ENCODE measurements around the gene TTLL8.

The TTLL8 gene

GRCh38 chr22:50040717-50041116 lies 17.4 kb downstream of the TTLL8 start:
- DNase-seq: no peak

- DNase-seq: no peak
Observed at GRCh38 chr22:50039669-50040443, 18.2 kb downstream of the TTLL8 start.

GRCh38 chr22:50035976-50036724 lies 21.9 kb downstream of the TTLL8 start:
- DNase-seq: no peak

GRCh38 chr22:50035131-50035881 lies 22.8 kb downstream of the TTLL8 start:
- no peak for DNase-seq

GRCh38 chr22:50034126-50035081 lies 23.7 kb downstream of the TTLL8 start:
- no peak for DNase-seq

GRCh38 chr22:50032941-50033601 lies 25.0 kb downstream of the TTLL8 start:
- no peak for DNase-seq

- no peak for DNase-seq
Observed at GRCh38 chr22:50032109-50032871, 25.8 kb downstream of the TTLL8 start.

GRCh38 chr22:50031189-50032091 lies 26.7 kb downstream of the TTLL8 start:
- DNase-seq: no peak

- peak; percentile 24 for DNase-seq
Observed at GRCh38 chr22:50030297-50031188, 27.6 kb downstream of the TTLL8 start.

- DNase-seq: no peak
Observed at GRCh38 chr22:50027639-50028537, 30.2 kb downstream of the TTLL8 start.

GRCh38 chr22:50025993-50026392 lies 32.1 kb downstream of the TTLL8 start:
- DNase-seq: no peak

GRCh38 chr22:50022171-50022819 lies 35.8 kb downstream of the TTLL8 start:
- no peak for DNase-seq

GRCh38 chr22:50020606-50021005 lies 37.5 kb downstream of the TTLL8 start:
- DNase-seq: no peak

- DNase-seq: no peak
Observed at GRCh38 chr22:50019316-50019715, 38.8 kb downstream of the TTLL8 start.

- DNase-seq: no peak
Observed at GRCh38 chr22:50018608-50019285, 39.4 kb downstream of the TTLL8 start.

GRCh38 chr22:50017701-50018224 lies 40.3 kb downstream of the TTLL8 start:
- no peak for DNase-seq
